ENCODE measurements around the gene TFIP11. TPM values are rescaled to one million over a fixed set of nuclear protein-coding genes. Genes with fewer than 3 reads are reported as not detected.
A peak's percentile ranks its signal among the peaks of the same experiment; 100 is the strongest.

The TFIP11 gene
- total RNA-seq, 2 experiments from 2014 or later: 111 TPM

- no peak overlapping the region for H3K27ac ChIP-seq (ENCODE audit: low read depth in 1 of 2, low read length in 2 of 2)
- POLR2A ChIA-PET: no interaction called here
- no peaks in the 10 kb centered on the region for H3K9me3 ChIP-seq (ENCODE audit: control insufficient read depth in 1 of 2, insufficient read depth in 1 of 2, low read length in 2 of 2)
- CTCF ChIA-PET: no interaction called here
- Mint-ChIP-seq H3K4me1 (ENCODE audit: low read depth) (peaks cover 49% of the 10 kb centered on the region), H3K27ac (peak overlapping the region; percentile 94), H3K9me3 (no peaks in the 10 kb centered on the region), H3K36me3 (ENCODE audit: low read depth) (peaks cover 64% of the 10 kb centered on the region), H3K27me3 (no peaks in the 10 kb centered on the region), H3K4me3 (peak overlapping the region; percentile 77)
- H3K36me3 ChIP-seq (ENCODE audit: insufficient read depth, low read length): peaks cover 40% of the 10 kb centered on the region
- no peak for TF ChIP-seq CTCF (IDR thresholded peaks at IDR 0.05)
- no peak overlapping the region for H3K4me3 ChIP-seq (ENCODE audit: low read length)
- intact Hi-C loops (cut with DNase I, micrococcal nuclease): no loop called here
- ATAC-seq (ENCODE audit: poor library complexity): no peak
- no peaks in the 10 kb centered on the region for H3K27me3 ChIP-seq (ENCODE audit: control insufficient read depth in 1 of 2, insufficient read depth in 2 of 2, low read length in 2 of 2)
- DNase-seq: no peak
- H3K4me1 ChIP-seq (ENCODE audit: insufficient read depth, low read length): peaks cover 31% of the 10 kb centered on the region
These were observed 25.9 kb downstream of the TFIP11 start for GRCh38 chr22:26486394-26486793.

GRCh38 chr22:26485806-26486390 is 26.4 kb downstream of the TFIP11 start:
- Histone ChIP-seq H3K9me3 (ENCODE audit: control insufficient read depth in 1 of 2, insufficient read depth in 1 of 2, low read length in 2 of 2) (no peaks in the 10 kb centered on the region), H3K36me3 (ENCODE audit: insufficient read depth, low read length) (peaks cover 35% of the 10 kb centered on the region), H3K27me3 (ENCODE audit: control insufficient read depth in 1 of 2, insufficient read depth in 2 of 2, low read length in 2 of 2) (no peaks in the 10 kb centered on the region), H3K4me1 (ENCODE audit: insufficient read depth, low read length) (peaks cover 36% of the 10 kb centered on the region), H3K4me3 (ENCODE audit: low read length) (no peak overlapping the region), H3K27ac (ENCODE audit: low read depth in 1 of 2, low read length in 2 of 2) (no peak overlapping the region)
- H3K4me3 Mint-ChIP-seq: peak overlapping the region; percentile 77
- peak overlapping the region; percentile 94 for H3K27ac Mint-ChIP-seq
- no peaks in the 10 kb centered on the region for H3K9me3 Mint-ChIP-seq
- POLR2A ChIA-PET: no interaction called here
- no peak for TF ChIP-seq CTCF (IDR thresholded peaks at IDR 0.05)
- no peaks in the 10 kb centered on the region for H3K27me3 Mint-ChIP-seq
- peaks cover 59% of the 10 kb centered on the region for H3K36me3 Mint-ChIP-seq (ENCODE audit: low read depth)
- ATAC-seq (ENCODE audit: poor library complexity) (no peak), DNase-seq (no peak)
- CTCF ChIA-PET: interaction anchor here (0.6 kb wide), 1 partner anchor 17 kb away, joined by 3 read pairs; no protein-coding TSS in a partner anchor
- intact Hi-C loops (cut with DNase I, micrococcal nuclease): no loop called here
- H3K4me1 Mint-ChIP-seq (ENCODE audit: low read depth): peaks cover 53% of the 10 kb centered on the region

- Histone ChIP-seq H3K4me3 (ENCODE audit: low read length) (no peak overlapping the region), H3K9me3 (ENCODE audit: control insufficient read depth in 1 of 2, insufficient read depth in 1 of 2, low read length in 2 of 2) (no peaks in the 10 kb centered on the region), H3K27me3 (ENCODE audit: control insufficient read depth in 1 of 2, insufficient read depth in 2 of 2, low read length in 2 of 2) (no peaks in the 10 kb centered on the region), H3K4me1 (ENCODE audit: insufficient read depth, low read length) (peaks cover 45% of the 10 kb centered on the region), H3K36me3 (ENCODE audit: insufficient read depth, low read length) (peaks cover 29% of the 10 kb centered on the region), H3K27ac (ENCODE audit: low read depth in 1 of 2, low read length in 2 of 2) (peak overlapping the region in 1 of 2 donors; percentile 84)
- no peaks in the 10 kb centered on the region for H3K27me3 Mint-ChIP-seq
- no peak for DNase-seq
- POLR2A ChIA-PET: interaction anchor here (0.6 to 4.1 kb wide), 10 partner anchors 10 to 188 kb away, joined by 3 to 71 read pairs (median 20); partner anchors contain the start of genes ASPHD2 and TFIP11
- H3K4me3 Mint-ChIP-seq: peak overlapping the region; percentile 77
- H3K36me3 Mint-ChIP-seq (ENCODE audit: low read depth): peaks cover 51% of the 10 kb centered on the region
- no peak for ATAC-seq (ENCODE audit: poor library complexity)
- TF ChIP-seq CTCF (IDR thresholded peaks at IDR 0.05): no peak
- peak overlapping the region; percentile 94 for H3K27ac Mint-ChIP-seq
- peaks cover 60% of the 10 kb centered on the region for H3K4me1 Mint-ChIP-seq (ENCODE audit: low read depth)
- CTCF ChIA-PET: interaction anchor here (0.9 kb wide), 1 partner anchor 24 kb away, joined by 3 read pairs; no protein-coding TSS in a partner anchor
- H3K9me3 Mint-ChIP-seq: no peaks in the 10 kb centered on the region
- intact Hi-C loops (cut with DNase I, micrococcal nuclease): no loop called here
These were observed 27.3 kb downstream of the TFIP11 start for GRCh38 chr22:26485013-26485412.

All from CD4-positive, alpha-beta T cell (primary cell).